Activated T-cell treated with anti-CD3 and anti-CD28 coated beads for 48 hours (primary cell): ENCODE results near the gene PLA2G2E.
"Not testable (repeated sequence)": the region's sequence is repeated elsewhere in the genome, so short reads cannot be mapped to it uniquely, and the experiment has no call there.

Experiments
- DNase-seq: peaks from one replicate; pipeline ENCODE4 v3.0.0-alpha.2; 2020; ENCODE audit warnings: low read depth

Gene PLA2G2E

GRCh38 chr1:19927130-19927421, 3.7 kb upstream of the PLA2G2E start:
- not testable (repeated sequence) for DNase-seq

DNA sequence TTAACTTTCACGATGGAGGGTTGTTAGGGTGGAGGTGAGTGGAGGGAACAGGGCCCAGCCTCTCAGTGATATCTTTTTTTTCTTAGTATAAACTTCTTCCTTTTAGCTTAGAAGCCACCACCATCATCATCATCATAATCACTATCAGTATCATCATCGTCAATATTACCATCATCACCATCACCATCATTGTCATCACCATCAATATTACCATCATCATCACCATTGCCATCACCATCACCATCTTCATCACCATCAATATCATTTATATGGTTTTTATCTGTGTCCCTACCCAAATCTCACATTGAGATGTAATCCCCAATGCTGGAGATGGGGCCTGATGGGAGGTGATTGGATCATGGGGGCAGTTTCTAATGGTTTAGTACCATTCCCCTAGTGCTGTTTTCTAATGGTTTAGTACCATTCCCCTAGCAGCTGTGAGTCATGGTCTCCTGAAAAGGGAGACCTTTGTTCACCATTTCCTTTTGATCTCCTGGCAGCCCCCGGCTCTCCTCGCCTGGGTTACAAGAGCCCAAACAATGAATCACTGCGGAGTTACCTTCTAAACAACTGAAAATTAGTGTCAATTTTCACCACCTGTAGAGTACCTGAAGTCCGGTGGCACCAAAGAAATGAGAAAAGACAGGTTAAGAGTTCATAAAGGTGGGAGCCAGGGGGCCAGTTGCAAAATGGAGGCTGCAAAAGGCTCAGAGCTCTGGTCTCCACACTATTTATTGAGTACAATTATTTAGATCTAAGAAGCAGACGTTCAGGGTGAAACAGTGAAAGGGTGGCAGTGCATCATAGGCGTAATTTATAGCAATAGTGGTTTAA, 3.1 kb upstream of the PLA2G2E start:
- no peak for DNase-seq

- no peak for DNase-seq
Observed at GRCh38 chr1:19925342-19926070, 2.1 kb upstream of the PLA2G2E start.

- DNase-seq, result no peak
Observed at GRCh38 chr1:19923953-19924346, 533 bp upstream of the PLA2G2E start.

GRCh38 chr1:19922015-19922688, 1.3 kb downstream of the PLA2G2E start:
- no peak for DNase-seq

GRCh38 chr1:19921310-19921709, 2.1 kb downstream of the PLA2G2E start:
- no peak for DNase-seq

- DNase-seq, result no peak
Observed at GRCh38 chr1:19920132-19920710, 3.2 kb downstream of the PLA2G2E start.

DNA sequence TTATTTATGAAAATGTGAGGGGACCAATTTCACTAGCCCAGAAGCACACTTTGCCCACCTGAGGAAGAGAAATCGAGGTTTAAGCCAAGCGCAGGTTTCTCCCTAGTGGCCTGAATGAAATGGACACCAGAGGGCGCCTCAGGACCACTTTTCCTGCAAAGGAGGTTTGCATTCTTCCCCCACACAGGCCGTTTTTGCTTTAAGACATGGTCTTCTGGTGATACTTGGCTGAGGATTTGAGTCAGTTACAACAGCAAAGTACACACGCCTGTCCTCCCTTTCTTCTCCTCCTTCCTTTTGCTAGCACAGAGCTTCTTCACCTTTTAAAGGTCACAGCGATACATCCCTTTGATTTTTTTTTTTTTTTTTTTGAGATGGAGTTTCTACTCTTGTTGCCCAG, 5.4 kb downstream of the PLA2G2E start:
- peak; percentile 68 for DNase-seq

GRCh38 chr1:19910650-19911049, 12.8 kb downstream of the PLA2G2E start:
- no peak for DNase-seq

DNA sequence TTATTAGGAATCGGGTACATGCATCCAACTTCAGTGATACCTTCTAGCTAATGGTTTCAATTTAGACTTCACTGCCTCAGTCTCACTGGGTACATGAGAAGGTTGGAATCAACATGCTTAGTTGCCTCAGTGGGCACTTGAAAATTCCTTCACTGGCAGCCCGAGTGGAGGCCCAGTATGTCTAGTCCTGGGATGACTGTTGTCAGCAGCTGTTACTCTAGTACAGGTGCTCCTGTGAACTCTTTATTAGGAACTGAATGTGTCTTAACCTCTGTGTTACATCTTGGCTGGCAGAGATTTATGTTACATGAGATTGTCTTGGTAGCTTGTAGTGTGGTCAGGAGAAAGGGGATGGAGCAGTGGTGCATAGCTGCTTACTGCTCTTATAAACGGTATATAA, 13.4 kb downstream of the PLA2G2E start:
- no peak for DNase-seq

- DNase-seq, result no peak
Observed at GRCh38 chr1:19909392-19909791, 14.0 kb downstream of the PLA2G2E start.

GRCh38 chr1:19907456-19907855, 16.0 kb downstream of the PLA2G2E start:
- no peak for DNase-seq

GRCh38 chr1:19903621-19904020, 19.8 kb downstream of the PLA2G2E start:
- no peak for DNase-seq

DNA sequence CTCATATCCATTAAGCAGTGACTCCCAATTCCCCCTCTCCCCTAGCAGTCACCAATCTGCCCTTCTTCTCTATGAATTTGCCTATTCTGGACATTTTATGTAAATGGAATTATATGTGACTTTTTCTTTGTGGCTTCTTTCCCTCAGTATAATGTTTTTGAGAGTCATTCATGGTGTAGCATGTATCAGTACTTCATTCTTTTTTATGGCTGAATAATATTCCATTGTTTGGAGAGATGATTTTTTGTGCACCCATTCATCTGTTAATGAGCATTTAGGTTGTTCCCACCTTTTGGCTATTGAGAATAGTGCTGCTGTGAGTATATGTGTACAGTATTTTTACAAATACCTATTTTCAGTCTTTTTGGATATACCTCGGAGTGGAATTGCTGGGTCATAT, 21.8 kb downstream of the PLA2G2E start:
- DNase-seq, result no peak

DNA sequence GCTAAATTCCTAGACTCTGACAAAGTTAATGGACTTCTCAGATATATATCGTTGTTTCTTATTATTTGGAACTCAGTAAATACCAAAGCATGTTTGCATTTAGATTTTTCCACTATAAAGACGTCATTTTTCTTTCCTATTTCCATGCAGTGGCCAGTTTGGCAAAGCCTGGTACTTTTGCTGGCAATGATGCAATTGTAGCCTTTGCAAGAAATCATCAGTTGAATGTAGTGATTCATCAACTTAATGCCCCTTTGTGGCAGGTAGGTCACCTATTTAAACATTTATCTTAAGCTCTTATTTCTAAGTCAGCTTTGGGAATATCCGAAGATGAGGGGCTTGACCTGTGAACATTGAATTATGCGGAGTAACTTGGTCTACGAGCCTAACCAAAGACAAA, 29.2 kb downstream of the PLA2G2E start:
- no peak for DNase-seq

GRCh38 chr1:19893687-19894086, 29.7 kb downstream of the PLA2G2E start:
- DNase-seq, result no peak

- no peak for DNase-seq
Observed at GRCh38 chr1:19892628-19893168, 30.7 kb downstream of the PLA2G2E start.

GRCh38 chr1:19892129-19892528, 31.3 kb downstream of the PLA2G2E start:
- DNase-seq, result no peak

- no peak for DNase-seq
Observed at GRCh38 chr1:19889656-19890055, 33.8 kb downstream of the PLA2G2E start.

DNA sequence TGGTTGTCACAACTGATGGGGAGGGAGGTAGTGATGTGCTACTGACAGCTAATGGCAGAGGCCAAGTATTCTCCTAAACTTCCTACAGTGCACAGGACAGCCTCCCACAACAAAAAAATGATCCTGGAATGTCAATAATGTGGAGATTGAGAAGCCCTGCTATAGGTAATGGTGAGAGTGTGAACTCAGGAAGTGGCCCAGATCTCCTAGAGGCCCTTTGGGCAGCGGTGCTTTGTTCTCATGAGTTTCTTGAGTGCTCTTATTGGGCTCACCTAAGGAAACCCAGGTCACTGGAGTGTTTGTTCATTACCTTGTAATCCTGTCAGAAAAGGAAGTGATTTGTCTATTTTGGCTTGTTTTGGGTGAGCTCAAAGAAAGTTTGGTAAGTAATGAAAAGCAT, 35.3 kb downstream of the PLA2G2E start:
- DNase-seq, result no peak

DNA sequence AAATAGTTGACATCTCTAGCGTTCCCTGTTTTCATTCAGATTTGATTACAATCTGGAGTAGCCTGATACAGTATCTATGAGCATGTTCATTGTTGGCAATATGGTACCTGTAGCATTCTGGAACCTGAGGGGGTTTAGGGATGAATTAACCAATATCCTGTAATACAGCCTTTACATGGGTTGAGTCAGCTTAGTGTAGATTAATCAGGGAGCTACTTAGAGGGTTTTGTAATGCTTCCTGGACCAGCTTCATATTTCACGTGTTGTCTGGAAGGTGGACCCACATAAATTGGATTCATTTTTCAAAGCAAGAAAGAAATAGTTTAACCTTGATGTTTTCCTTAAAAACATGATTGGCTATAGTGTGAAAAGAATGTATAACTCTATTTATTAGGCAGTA, 37.6 kb downstream of the PLA2G2E start:
- no peak for DNase-seq

DNA sequence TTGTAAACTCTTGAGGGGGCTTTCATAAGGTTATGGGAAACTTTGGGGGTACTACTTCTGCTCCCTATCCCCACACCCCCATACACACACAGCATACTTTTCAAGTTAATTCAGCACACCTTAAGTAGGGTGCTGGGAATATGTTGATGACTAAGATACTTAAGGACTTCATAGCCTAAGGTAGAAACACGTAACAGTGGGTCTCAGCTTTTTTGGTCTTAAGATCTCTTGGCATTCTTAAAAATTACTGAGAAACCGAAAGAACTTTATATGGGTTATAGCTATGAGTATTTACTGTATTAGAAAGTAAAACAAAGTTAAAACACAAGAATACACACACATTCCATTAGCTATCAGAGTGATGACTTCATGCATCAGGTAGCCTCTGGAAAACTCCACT, 39.1 kb downstream of the PLA2G2E start:
- DNase-seq, result no peak
